GM20000 (cell line): ENCODE results near the gene C12orf56.
A peak's percentile ranks its signal among the peaks of the same experiment; 100 is the strongest.

Experiments used
- DNase-seq: peaks from one replicate; pipeline ENCODE4 v3.0.0; 2012; ENCODE audit warnings: low spot score
- TF ChIP-seq, protein P1 (sequence below): IDR thresholded peaks from 2 replicates; pipeline ENCODE4 v1.5.1; 2012; ENCODE audit warnings: mild to moderate bottlenecking, control low read depth; ENCODE audit errors: extremely low read depth, missing control alignments

C12orf56 gene, protein sequence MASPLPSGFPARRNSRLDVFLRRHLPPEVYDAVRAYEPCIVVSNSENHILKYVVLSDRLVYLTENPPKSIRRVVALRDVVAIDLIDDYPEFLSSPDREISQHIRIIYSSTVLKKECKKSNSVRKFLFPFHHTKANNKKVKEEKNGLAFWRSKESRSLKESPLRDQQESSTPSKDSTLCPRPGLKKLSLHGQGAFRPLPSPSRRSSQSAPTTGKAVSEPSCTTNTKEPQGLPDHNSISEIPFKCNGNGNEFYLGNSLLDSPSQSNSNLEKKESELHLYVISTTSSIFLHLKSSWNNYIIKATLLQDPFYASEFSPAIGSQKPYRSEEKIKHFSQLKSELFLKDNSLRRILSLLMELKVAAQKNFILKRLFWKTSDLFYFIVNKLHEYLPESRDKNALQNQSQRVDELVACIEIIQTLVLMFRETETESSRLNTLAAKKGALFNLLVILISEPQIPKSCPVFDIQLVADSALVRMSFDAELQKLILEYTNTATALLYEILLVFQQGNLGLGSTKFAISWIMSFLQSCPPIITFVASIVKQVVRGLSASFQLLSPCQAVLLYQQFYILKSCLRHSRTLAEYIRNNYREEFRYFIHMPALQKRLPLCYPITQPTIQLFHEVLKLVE

GRCh38 chr12:64390275-64390851 is at the start of gene C12orf56:
Gene C12orf56, minus strand, starts transcription at chr12:64390758. Its CDS starts 193 bp downstream, at chr12:64390565.
- peak; percentile 35 for DNase-seq
- TF ChIP-seq, protein P1, sequence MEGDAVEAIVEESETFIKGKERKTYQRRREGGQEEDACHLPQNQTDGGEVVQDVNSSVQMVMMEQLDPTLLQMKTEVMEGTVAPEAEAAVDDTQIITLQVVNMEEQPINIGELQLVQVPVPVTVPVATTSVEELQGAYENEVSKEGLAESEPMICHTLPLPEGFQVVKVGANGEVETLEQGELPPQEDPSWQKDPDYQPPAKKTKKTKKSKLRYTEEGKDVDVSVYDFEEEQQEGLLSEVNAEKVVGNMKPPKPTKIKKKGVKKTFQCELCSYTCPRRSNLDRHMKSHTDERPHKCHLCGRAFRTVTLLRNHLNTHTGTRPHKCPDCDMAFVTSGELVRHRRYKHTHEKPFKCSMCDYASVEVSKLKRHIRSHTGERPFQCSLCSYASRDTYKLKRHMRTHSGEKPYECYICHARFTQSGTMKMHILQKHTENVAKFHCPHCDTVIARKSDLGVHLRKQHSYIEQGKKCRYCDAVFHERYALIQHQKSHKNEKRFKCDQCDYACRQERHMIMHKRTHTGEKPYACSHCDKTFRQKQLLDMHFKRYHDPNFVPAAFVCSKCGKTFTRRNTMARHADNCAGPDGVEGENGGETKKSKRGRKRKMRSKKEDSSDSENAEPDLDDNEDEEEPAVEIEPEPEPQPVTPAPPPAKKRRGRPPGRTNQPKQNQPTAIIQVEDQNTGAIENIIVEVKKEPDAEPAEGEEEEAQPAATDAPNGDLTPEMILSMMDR, result no peak

DNA sequence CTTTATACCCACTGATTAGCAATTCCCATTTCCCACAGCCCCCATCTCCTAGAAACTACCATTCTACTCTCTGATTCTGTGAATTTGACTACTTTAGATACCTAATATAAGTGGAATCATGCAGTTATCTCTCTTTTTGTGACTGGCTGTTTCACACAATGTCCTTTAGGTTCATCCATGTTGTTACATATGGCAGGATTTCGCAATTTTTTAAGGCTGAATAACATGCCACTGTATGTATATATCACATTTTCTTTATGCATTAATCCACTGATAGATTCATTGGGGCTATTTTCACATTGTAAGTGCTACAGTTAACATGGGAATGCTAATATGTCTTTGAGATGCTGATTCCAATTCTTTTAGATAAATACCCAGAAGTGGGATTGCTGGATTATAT is 49.5 kb upstream of the C12orf56 start:
- no peak for DNase-seq

GRCh38 chr12:64433915-64434314 is 43.4 kb upstream of the C12orf56 start:
- TF ChIP-seq, protein P1, result no peak
- no peak for DNase-seq

More for the DNA sequence above, 49.5 kb upstream of the C12orf56 start:
- TF ChIP-seq, protein P1, result no peak

- DNase-seq, result no peak
- TF ChIP-seq, protein P1, result no peak
Measured at GRCh38 chr12:64431791-64432190, 41.2 kb upstream of the C12orf56 start.

DNA sequence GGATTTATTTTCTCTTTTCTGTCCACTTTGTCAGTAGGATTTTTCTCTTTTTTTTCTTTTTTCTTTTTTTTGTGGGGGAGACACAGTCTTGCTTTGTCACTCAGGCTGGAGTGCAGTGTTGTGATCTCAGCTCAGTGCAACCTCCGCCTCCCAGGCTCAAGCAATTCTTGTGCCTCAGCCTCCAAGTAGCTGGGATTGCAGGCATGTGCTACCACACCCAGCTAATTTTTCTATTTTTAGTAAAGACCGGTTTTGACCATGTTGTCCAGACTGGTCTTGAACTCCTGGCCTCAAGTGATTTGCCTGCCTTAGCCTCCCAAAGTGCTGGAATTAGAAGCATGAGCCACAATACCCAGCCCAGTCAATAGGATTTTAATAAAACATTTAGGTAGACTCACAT is 40.3 kb upstream of the C12orf56 start:
- no peak for DNase-seq
- TF ChIP-seq, protein P1, result no peak

GRCh38 chr12:64428956-64429355 is 38.4 kb upstream of the C12orf56 start:
- TF ChIP-seq, protein P1, result no peak
- no peak for DNase-seq

DNA sequence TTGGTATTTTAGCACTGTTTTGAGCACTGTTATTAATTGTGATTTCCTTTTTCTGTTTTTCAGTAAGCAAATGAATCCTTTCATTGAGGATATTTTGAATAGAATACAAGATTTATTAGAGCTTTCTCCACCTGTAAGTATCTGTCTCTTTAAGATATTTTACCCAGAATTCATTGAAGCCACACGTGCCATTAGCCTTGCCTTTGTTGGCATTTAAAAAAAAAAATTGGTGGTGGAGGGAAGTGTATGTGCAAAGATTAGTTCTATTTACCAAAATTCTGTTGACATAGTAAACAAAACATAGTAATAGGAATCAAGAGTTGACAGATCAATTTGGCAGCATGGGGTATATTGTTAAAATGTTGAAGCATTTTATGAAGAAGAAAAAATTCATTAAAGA is 37.4 kb upstream of the C12orf56 start:
- DNase-seq, result no peak
- TF ChIP-seq, protein P1, result no peak
